Endothelial cell of umbilical vein (primary cell): ENCODE measurements around the gene NTF3. TPM values are rescaled to one million over a fixed set of nuclear protein-coding genes. Genes with fewer than 3 reads are reported as not detected.

Experiments used
- BruUV-seq: library from RNA; stranded (reverse); fragments of 400-500 nt; replicated peaks from 2 replicates; lab custom pipeline; 2021; lab: Mats Ljungman, UMichigan
- CTCF ChIA-PET: fragments of 300-600, 350-600 bp; sonication (Branson Sonifier 250); formaldehyde crosslinking; loops from one replicate; lab custom pipeline; 2021; ENCODE audit warnings: antibody characterized with exemption, inconsistent platforms; lab: Charles Lee
- POLR2A ChIA-PET: fragments of 300-600, 350-600 bp; sonication (Branson Sonifier 250); formaldehyde crosslinking; loops from one replicate; lab custom pipeline; 2021; ENCODE audit warnings: antibody characterized with exemption, inconsistent platforms; lab: Charles Lee
- DNase-seq: peaks from one replicate; pipeline ENCODE4 v3.0.0-alpha.2; 2011; ENCODE audit warnings: low read depth, low spot score
- FAIRE-seq: peaks from 2 replicates; lab custom pipeline; 2011; peaks lifted over from hg19 to GRCh38; lab: Jason Lieb, UNC
- H2AFZ ChIP-seq: 2 replicates; pipeline ENCODE4 v1.6.0; 2012; ENCODE audit warnings: low read depth, low read length, control low read depth, inconsistent platforms
- H3K27ac ChIP-seq: 2 replicates; pipeline ENCODE4 v1.5.1; 2011; ENCODE audit warnings: low read depth, mild to moderate bottlenecking, control low read depth, low read length, moderate library complexity; ENCODE audit not compliant: insufficient read depth
- H3K27me3 ChIP-seq, 2 experiments: 2 replicates each; pipeline versions ENCODE4 v1.6.0 to v1.6.1; 2011; ENCODE audit warnings: low read length in 2 of 2, mixed read lengths in 1 of 2; ENCODE audit not compliant: control insufficient read depth in 2 of 2, insufficient read depth in 2 of 2
- H3K36me3 ChIP-seq, 2 experiments: 2 replicates in 1 of 2; 3 replicates in 1 of 2; pipeline ENCODE4 v1.5.1; 2011; ENCODE audit warnings: low read length in 2 of 2, mild to moderate bottlenecking in 1 of 2, moderate library complexity in 1 of 2; ENCODE audit not compliant: control insufficient read depth in 2 of 2, insufficient read depth in 2 of 2; ENCODE audit errors: extremely low read depth in 1 of 2
- H3K4me1 ChIP-seq: 3 replicates; pipeline ENCODE4 v1.5.1; 2011; ENCODE audit warnings: mild to moderate bottlenecking, low read length; ENCODE audit not compliant: control insufficient read depth, insufficient read depth; ENCODE audit errors: extremely low read depth
- H3K4me2 ChIP-seq: 2 replicates; pipeline ENCODE4 v1.6.1; 2011; ENCODE audit warnings: low read length, control low read depth, mixed read lengths; ENCODE audit not compliant: insufficient read depth
- H3K4me3 ChIP-seq, 3 experiments: fragments of 200-600 bp in 1 of 3; sonication (generic), shearing (Covaris generic) in 1 of 3; replicated peaks in 1 of 3; 2 replicates each; pipeline ENCODE4 v1.5.1; 2011 to 2016; ENCODE audit warnings: control low read depth in 3 of 3, low read length in 3 of 3, mild to moderate bottlenecking in 2 of 3, inconsistent platforms in 1 of 3, low read depth in 1 of 3, moderate library complexity in 1 of 3; ENCODE audit not compliant: insufficient read depth in 1 of 3
- H3K79me2 ChIP-seq: 2 replicates; pipeline ENCODE4 v1.6.0; 2012; ENCODE audit warnings: low read length, inconsistent platforms; ENCODE audit not compliant: control insufficient read depth, insufficient read depth
- H3K9ac ChIP-seq: replicated peaks from 2 replicates; pipeline ENCODE3; 2011; ENCODE audit warnings: low read length, control low read depth; ENCODE audit not compliant: insufficient read depth; ENCODE audit errors: extremely low read depth
- H3K9me1 ChIP-seq: replicated peaks from 3 replicates; pipeline ENCODE4 v1.6.0; 2011; ENCODE audit warnings: mild to moderate bottlenecking, low read length; ENCODE audit not compliant: control insufficient read depth, insufficient read depth; ENCODE audit errors: extremely low read depth
- H3K9me3 ChIP-seq: replicated peaks from 2 replicates; pipeline ENCODE4 v1.5.1; 2012; ENCODE audit warnings: low read length, inconsistent platforms; ENCODE audit not compliant: control insufficient read depth, insufficient read depth
- H4K20me1 ChIP-seq: replicated peaks from 2 replicates; pipeline ENCODE3; 2011; ENCODE audit warnings: mild to moderate bottlenecking, low read length; ENCODE audit not compliant: control insufficient read depth, insufficient read depth; ENCODE audit errors: extremely low read depth
- CTCF ChIP-seq, 2 donors: IDR thresholded peaks; 1 replicate in 1 of 2; 2 replicates in 1 of 2; pipeline ENCODE4 v1.5.1; 2011; ENCODE audit warnings: low read length in 2 of 2, mild to moderate bottlenecking in 2 of 2, moderate library complexity in 2 of 2, control low read depth in 1 of 2, inconsistent platforms in 1 of 2, low read depth in 1 of 2; ENCODE audit not compliant: insufficient read depth in 1 of 2; ENCODE audit errors: extremely low read depth in 1 of 2
- EZH2 ChIP-seq: IDR thresholded peaks from 2 replicates; pipeline ENCODE4 v1.6.1; 2012; ENCODE audit warnings: borderline replicate concordance, low read depth, mild to moderate bottlenecking, moderate library complexity, low read length, inconsistent platforms; ENCODE audit not compliant: severe bottlenecking
- FOS ChIP-seq: IDR thresholded peaks from 2 replicates; pipeline ENCODE4 v1.6.1; 2011; ENCODE audit warnings: mild to moderate bottlenecking, low read length, moderate library complexity, borderline replicate concordance; ENCODE audit not compliant: insufficient read depth
- JUN ChIP-seq: IDR thresholded peaks from 2 replicates; pipeline ENCODE4 v1.6.1; 2011; ENCODE audit warnings: borderline replicate concordance, low read depth; ENCODE audit not compliant: insufficient read length, insufficient read depth
- MAX ChIP-seq: IDR thresholded peaks from 2 replicates; pipeline ENCODE4 v1.6.1; 2011; ENCODE audit not compliant: insufficient read depth, insufficient read length
- MYC ChIP-seq: IDR thresholded peaks from one replicate; pipeline ENCODE4 v1.6.1; 2011; ENCODE audit warnings: mild to moderate bottlenecking, low read depth, low read length
- POLR2A ChIP-seq: IDR thresholded peaks from 2 replicates; pipeline ENCODE4 v1.6.1; 2012; ENCODE audit warnings: low read depth, mild to moderate bottlenecking, control low read depth, low read length
- POLR2AphosphoS5 ChIP-seq: IDR thresholded peaks from 2 replicates; pipeline ENCODE4 v1.6.1; 2012; ENCODE audit warnings: low read depth, mild to moderate bottlenecking, control low read depth, low read length, moderate library complexity; ENCODE audit not compliant: insufficient read depth
- dilution Hi-C: fragments of 300-500 bp; cut with MboI; formaldehyde crosslinking; loops from one replicate; pipeline ENCODE4 v1.15.0; 2019; ENCODE audit warnings: low sequenced_read_pairs; ENCODE audit not compliant: extremely low pct_ligation_motif_present
- intact Hi-C: fragments of 100-400 bp; cut with micrococcal nuclease; formaldehyde crosslinking; loops from one replicate; pipeline ENCODE4 v1.10.0; 2022
- polyA plus RNA-seq, 4 experiments: library from polyadenylated mRNA; depleted of rRNA in 3 of 4; stranded (reverse) in 3 of 4; unstranded in 1 of 4; fragments of >200 nt; gene quantifications; 2 replicates each; pipeline versions ENCODE4 v1.2.1 to v1.2.3, GENCODE V29; 2011 to 2012; ENCODE audit warnings: missing spikeins in 1 of 4
- total RNA-seq: library from RNA; stranded (reverse); gene quantifications from 2 replicates; pipeline ENCODE4 v1.2.3, GENCODE V29; 2021

The NTF3 gene
- total and polyA plus RNA-seq, 2 donors (not counting 3 experiments of a cell fraction or from before 2014, with no cell fraction given): not detected

GRCh38 chr12:5489760-5490406 is 58.0 kb downstream of the NTF3 start:
- ChIA-PET POLR2A (no interaction called here), CTCF (interaction anchor here (1.1 kb wide), 1 partner anchor 61 kb away, joined by 3 read pairs; no protein-coding TSS in a partner anchor)
- H3K27me3 ChIP-seq: peaks cover 0 to 2% of the 10 kb centered on the region in 2 experiments
- H4K20me1 ChIP-seq: no peaks in the 10 kb centered on the region
- H3K4me2 ChIP-seq: no peak overlapping the region
- no peaks in the 10 kb centered on the region for H3K9me3 ChIP-seq
- H3K27ac ChIP-seq: no peak overlapping the region
- no peaks in the 10 kb centered on the region for H3K79me2 ChIP-seq
- no peak for TF ChIP-seq EZH2
- TF ChIP-seq FOS: no peak
- no peak for TF ChIP-seq MYC
- no peak for TF ChIP-seq POLR2A
- no peak for TF ChIP-seq MAX
- TF ChIP-seq CTCF (IDR thresholded peaks at IDR 0.05; ENCODE audit: extremely low read depth in 1 of 2, insufficient read depth in 1 of 2, low read depth in 1 of 2, low read length in 2 of 2): no peak
- no peak for TF ChIP-seq POLR2AphosphoS5
- no peak for TF ChIP-seq JUN
- no peaks in the 10 kb centered on the region for H3K9me1 ChIP-seq
- no peaks in the 10 kb centered on the region for H3K4me1 ChIP-seq
- no TSS peak for BruUV-seq
- dilution Hi-C loops: no loop called here
- H3K4me3 ChIP-seq: no peak overlapping the region
- no peak for FAIRE-seq
- H3K36me3 ChIP-seq: no peaks in the 10 kb centered on the region
- no peak overlapping the region for H3K9ac ChIP-seq
- no peak for DNase-seq
- no peak overlapping the region for H2AFZ ChIP-seq
- intact Hi-C loops: no loop called here
